HepG2 (cell line): Measurements from ENCODE around the gene S100A13. TPM values are rescaled to one million over a fixed set of nuclear protein-coding genes. Genes with fewer than 3 reads are reported as not detected.
A peak's percentile ranks its signal among the peaks of the same experiment; 100 is the strongest.

Source experiments
- ATAC-seq: fragments of 200-7000 bp; cut with Tn5 transposase; 3 replicates; pipeline ENCODE4 v1.9.1; 2020; ENCODE audit warnings: mild to moderate bottlenecking, moderate library complexity
- BruUV-seq: library from RNA; stranded (reverse); fragments of 400-500 nt; replicated peaks from 2 replicates; lab custom pipeline; 2021; lab: Mats Ljungman, UMichigan
- CTCF ChIA-PET: fragments of 300-600 bp; formaldehyde crosslinking; extraction: SDS; loops from one replicate; lab custom pipeline; 2021; ENCODE audit warnings: low total read pairs, inconsistent platforms, low intra/inter-chr PET ratio; lab: Yijun Ruan, JAX
- POLR2A ChIA-PET: fragments of 350-600 bp; sonication (Branson Sonifier 250); formaldehyde crosslinking; loops from one replicate; lab custom pipeline; 2020; ENCODE audit warnings: antibody characterized with exemption, inconsistent platforms; lab: Yijun Ruan, JAX
- DNase-seq: peaks from one replicate; pipeline ENCODE4 v3.0.0-alpha.2; 2015; ENCODE audit warnings: low spot score
- FAIRE-seq: peaks from 3 replicates; lab custom pipeline; 2011; peaks lifted over from hg19 to GRCh38; lab: Jason Lieb, UNC
- H2AFZ ChIP-seq: one replicate; pipeline ENCODE4 v1.6.1; 2011; ENCODE audit warnings: low read length, inconsistent platforms
- H3K27ac ChIP-seq: fragments of 300-600 bp; 3 replicates; pipeline ENCODE4 v1.8.0; 2011; ENCODE audit warnings: mixed run types, mild to moderate bottlenecking, mixed read lengths, low read length, inconsistent platforms; ENCODE audit not compliant: insufficient read depth; ENCODE audit errors: extremely low read length
- H3K27me3 ChIP-seq, 2 experiments: fragments of 200-600 bp in 1 of 2; 2 replicates in 1 of 2; 3 replicates in 1 of 2; pipeline versions ENCODE4 v1.6.0 to v1.8.0; 2011; ENCODE audit warnings: low read length in 2 of 2, mild to moderate bottlenecking in 2 of 2, moderate library complexity in 2 of 2, inconsistent platforms in 1 of 2; ENCODE audit not compliant: insufficient read depth in 2 of 2, control insufficient read depth in 1 of 2
- H3K36me3 ChIP-seq, 2 experiments: fragments of 200-600 bp in 1 of 2; replicated peaks in 1 of 2; 2 replicates in 1 of 2; 3 replicates in 1 of 2; pipeline versions ENCODE4 v1.5.1 to v1.8.0; 2011; ENCODE audit warnings: low read length in 2 of 2, inconsistent platforms in 1 of 2; ENCODE audit not compliant: insufficient read depth in 2 of 2, control insufficient read depth in 1 of 2
- H3K4me1 ChIP-seq: 2 replicates; pipeline ENCODE4 v1.5.1; 2012; ENCODE audit warnings: low read length, inconsistent platforms; ENCODE audit not compliant: insufficient read depth
- H3K4me2 ChIP-seq: 2 replicates; pipeline ENCODE4 v1.6.0; 2011; ENCODE audit warnings: low read depth, low read length, inconsistent platforms
- H3K4me3 ChIP-seq, 3 experiments: fragments of 200-600 bp in 1 of 3; sonication (generic), shearing (Covaris generic) in 1 of 3; replicated peaks in 1 of 3; 2 replicates each; pipeline ENCODE4 v1.5.1; 2011 to 2016; ENCODE audit warnings: low read length in 3 of 3, inconsistent platforms in 2 of 3, low read depth in 2 of 3, mild to moderate bottlenecking in 2 of 3, control low read depth in 1 of 3, mixed read lengths in 1 of 3; ENCODE audit not compliant: insufficient read depth in 1 of 3
- H3K79me2 ChIP-seq: one replicate; pipeline ENCODE4 v1.6.1; 2011; ENCODE audit warnings: low read length, inconsistent platforms; ENCODE audit not compliant: insufficient read depth
- H3K9ac ChIP-seq: 2 replicates; pipeline ENCODE4 v1.6.0; 2011; ENCODE audit warnings: mild to moderate bottlenecking, low read depth, low read length, inconsistent platforms; ENCODE audit not compliant: insufficient read depth
- H3K9me3 ChIP-seq: 2 replicates; pipeline ENCODE4 v1.5.1; 2012; ENCODE audit warnings: mild to moderate bottlenecking, low read length
- H4K20me1 ChIP-seq: 2 replicates; pipeline ENCODE4 v1.6.0; 2011; ENCODE audit warnings: inconsistent platforms, mild to moderate bottlenecking, low read length, moderate library complexity; ENCODE audit not compliant: insufficient read depth
- CBX2 ChIP-seq, 2 experiments: fragments of 200-600 bp in 1 of 2; sonication (generic); formaldehyde crosslinking in 1 of 2; IDR thresholded peaks; 2 replicates each; pipeline versions ENCODE4 v1.7.0 to v1.8.1; 2018 to 2022; ENCODE audit warnings: low read depth in 2 of 2, low read length in 1 of 2, mild to moderate bottlenecking in 1 of 2, missing genetic modification reagents in 1 of 2
- FOXK1 ChIP-seq: sonication (generic); formaldehyde crosslinking; IDR thresholded peaks from 2 replicates; pipeline ENCODE4 v1.4.0; 2020; ENCODE audit warnings: low read depth, missing genetic modification reagents, borderline replicate concordance
- HNRNPL ChIP-seq: fragments of 200-400 bp; formaldehyde crosslinking; IDR thresholded peaks from 2 replicates; pipeline ENCODE4 v1.6.1; 2017; ENCODE audit warnings: mild to moderate bottlenecking, low read depth, low read length
- JUN ChIP-seq: sonication (generic); formaldehyde crosslinking; IDR thresholded peaks from 2 replicates; pipeline ENCODE4 v1.4.0; 2020; ENCODE audit warnings: mild to moderate bottlenecking, missing genetic modification reagents
- KAT8 ChIP-seq: IDR thresholded peaks from 2 replicates; pipeline ENCODE4 v1.6.1; 2016; ENCODE audit warnings: missing genetic modification reagents, missing compliant biosample characterization
- MNT ChIP-seq: fragments of 450-650 bp; IDR thresholded peaks from 2 replicates; pipeline ENCODE4 v1.6.1; 2016
- ONECUT2 ChIP-seq: sonication (generic); formaldehyde crosslinking; IDR thresholded peaks from 2 replicates; pipeline ENCODE4 v1.4.0; 2020; ENCODE audit warnings: missing genetic modification reagents
- RBFOX2 ChIP-seq: fragments of 200-400 bp; formaldehyde crosslinking; IDR thresholded peaks from 2 replicates; pipeline ENCODE4 v1.6.1; 2017; ENCODE audit warnings: low read depth, mild to moderate bottlenecking, low read length
- SIX1 ChIP-seq: sonication (generic); formaldehyde crosslinking; IDR thresholded peaks from 2 replicates; pipeline ENCODE4 v1.4.0; 2020; ENCODE audit warnings: missing genetic modification reagents, borderline replicate concordance
- SMARCC2 ChIP-seq: fragments of 450-650 bp; IDR thresholded peaks from 2 replicates; pipeline ENCODE4 v1.6.1; 2017; ENCODE audit warnings: antibody characterized with exemption, mild to moderate bottlenecking
- SYNCRIP ChIP-seq: fragments of 200-400 bp; formaldehyde crosslinking; IDR thresholded peaks from 2 replicates; pipeline ENCODE4 v1.6.1; 2018; ENCODE audit warnings: mild to moderate bottlenecking, low read depth, low read length; ENCODE audit not compliant: insufficient read depth
- ZNF609 ChIP-seq: sonication (generic); formaldehyde crosslinking; IDR thresholded peaks from 2 replicates; pipeline ENCODE4 v1.4.0; 2020; ENCODE audit warnings: mild to moderate bottlenecking, missing genetic modification reagents, borderline replicate concordance
- WGBS: methylation state at CpG from one replicate; pipeline ENCODE4 v1.1.6; 2017; ENCODE audit warnings: low lambda C conversion rate; 5-methylcytosine and 5-hydroxymethylcytosine counted together
- in situ Hi-C: cut with HindIII; loops from 2 replicates; pipeline ENCODE4 v1.10.0; 2017; ENCODE audit warnings: low pct_unique_long_range_greater_than_20kb; ENCODE audit not compliant: extremely low pct_ligation_motif_present
- intact Hi-C: fragments of 100-400 bp; cut with micrococcal nuclease; formaldehyde crosslinking; loops from one replicate; pipeline ENCODE4 v1.10.0; 2022; ENCODE audit not compliant: unreplicated experiment
- polyA plus RNA-seq, 8 experiments: library from polyadenylated mRNA; depleted of rRNA in 3 of 8; stranded (reverse) in 7 of 8; unstranded in 1 of 8; fragments of >200 nt; fragmentation: Illumina TruSeq in 4 of 8; extraction: Trizol in 4 of 8; gene quantifications; 2 replicates each; pipeline versions ENCODE4 v1.2.1 to v1.2.3, GENCODE V29; 2011 to 2016; ENCODE audit warnings: low read depth in 4 of 8, missing spikeins in 1 of 8, mixed read lengths in 1 of 8; ENCODE audit not compliant: insufficient read depth in 1 of 8
- total RNA-seq, 5 experiments: library from RNA; depleted of rRNA; stranded (reverse); fragments of >200 nt; fragmentation: Illumina TruSeq; extraction: Trizol; gene quantifications; 2 replicates each; pipeline ENCODE4 v1.2.3, GENCODE V29; 2016; ENCODE audit warnings: low read depth in 1 of 5

S100A13 gene
- total and polyA plus RNA-seq, 2 of the 13 experiments (the other 11 are each of a cell fraction or from before 2014, with no cell fraction given), result 89.5 to 172 TPM

- H3K27ac ChIP-seq, result peak overlapping the region; percentile 87
- peaks cover 71% of the 10 kb centered on the region for H3K4me1 ChIP-seq
- no peak overlapping the region for H2AFZ ChIP-seq
- POLR2A ChIA-PET, result interaction anchor here (0.7 to 15.2 kb wide), 13 partner anchors 9 to 147 kb away, joined by 3 to 390 read pairs (median 6); partner anchors contain the start of genes INTS3, S100A14, S100A16 and SLC27A3
- H3K4me3 ChIP-seq, result peak overlapping the region; percentile 55 to 84 (median 72)
- H3K79me2 ChIP-seq, result peaks cover 34% of the 10 kb centered on the region
- H3K4me2 ChIP-seq, result peak overlapping the region; percentile 91
- 0% methylated on average over 5 of the region's 6 CpGs for whole genome bisulfite sequencing
- intact Hi-C loops, result loop anchor here (5.0 kb wide), 1 partner anchor 116 kb away; no protein-coding TSS in a partner anchor
- CTCF ChIA-PET, result interaction anchor here (2.0 kb wide), 2 partner anchors 56 to 118 kb away, joined by 7 to 18 read pairs; no protein-coding TSS in a partner anchor
- ATAC-seq (peak; percentile 3), FAIRE-seq (no peak), DNase-seq (no peak)
- TSS peak; percentile 54 for BruUV-seq
- peak overlapping the region; percentile 78 for H3K9ac ChIP-seq
- H3K27me3 ChIP-seq, result no peaks in the 10 kb centered on the region
- peaks cover 0 to 2% of the 10 kb centered on the region in 2 experiments; a peak in 2 of 5 replicates for H3K36me3 ChIP-seq
- H3K9me3 ChIP-seq, result no peaks in the 10 kb centered on the region
- H4K20me1 ChIP-seq, result no peaks in the 10 kb centered on the region
- in situ Hi-C loops, result loop anchor here (5.0 kb wide), 2 partner anchors 56 to 121 kb away; no protein-coding TSS in a partner anchor
- TF ChIP-seq SMARCC2 (no peak), MNT (no peak), ONECUT2 (CRISPR knock-in tag) (no peak), SIX1 (no peak), CBX2 (IDR thresholded peaks at IDR 0.05; ENCODE audit: low read depth, low read length) (no peak), CBX2 (CRISPR knock-in tag; IDR thresholded peaks at IDR 0.05; ENCODE audit: low read depth) (no peak), JUN (CRISPR knock-in tag) (no peak), ZNF609 (CRISPR knock-in tag) (no peak), FOXK1 (CRISPR knock-in tag) (no peak), HNRNPL (0 out of 2 replicates have a peak, but pooled peaks have one; percentile 46), SYNCRIP (no peak), KAT8 (CRISPR knock-in tag) (0 out of 2 replicates have a peak, but pooled peaks have one; percentile 10), RBFOX2 (peak; percentile 52; the same call in 1 of the 2 replicates)
These were observed 1.5 kb upstream of the S100A13 start for GRCh38 chr1:153628638-153629342.
